Lung (tissue), 12 donors: ENCODE measurements around the gene OR52N1. TPM values are rescaled to one million over a fixed set of nuclear protein-coding genes. Genes with fewer than 3 reads are reported as not detected.

ENCODE experiments used
- ATAC-seq: fragments of 200-7000 bp; cut with Tn5 transposase; one replicate; pipeline ENCODE4 v1.9.1; 2020; ENCODE audit warnings: moderate number of reproducible peaks; ENCODE audit not compliant: insufficient read depth, low FRiP score
- DNase-seq, 3 donors: peaks; one replicate each; pipeline ENCODE4 v3.0.0-alpha.2; 2013 to 2017
- H3K27ac ChIP-seq, 2 donors: one replicate each; pipeline ENCODE4 v1.5.1; 2013; ENCODE audit warnings: mild to moderate bottlenecking in 2 of 2, moderate library complexity in 2 of 2, control low read depth in 1 of 2, inconsistent platforms in 1 of 2, low read depth in 1 of 2, low read length in 1 of 2
- H3K27me3 ChIP-seq, 3 donors: one replicate each; pipeline ENCODE4 v1.5.1; 2013; ENCODE audit warnings: low read length in 2 of 3; ENCODE audit not compliant: control insufficient read depth in 3 of 3, insufficient read depth in 3 of 3
- H3K36me3 ChIP-seq, 4 donors: one replicate each; pipeline ENCODE4 v1.5.1; 2013; ENCODE audit warnings: low read length in 4 of 4, mild to moderate bottlenecking in 1 of 4, moderate library complexity in 1 of 4; ENCODE audit not compliant: control insufficient read depth in 4 of 4, insufficient read depth in 4 of 4
- H3K4me1 ChIP-seq, 5 donors: one replicate each; pipeline ENCODE4 v1.5.1; 2013; ENCODE audit warnings: low read length in 5 of 5, mild to moderate bottlenecking in 2 of 5, moderate library complexity in 1 of 5; ENCODE audit not compliant: control insufficient read depth in 5 of 5, insufficient read depth in 5 of 5
- H3K4me3 ChIP-seq: one replicate; pipeline ENCODE4 v1.5.1; 2013; ENCODE audit warnings: mild to moderate bottlenecking, control low read depth, moderate library complexity
- H3K9ac ChIP-seq, 2 donors: one replicate each; pipeline ENCODE4 v1.5.1; 2013; ENCODE audit warnings: low read length in 2 of 2, control low read depth in 1 of 2; ENCODE audit not compliant: insufficient read depth in 1 of 2
- H3K9me3 ChIP-seq, 4 donors: one replicate each; pipeline ENCODE4 v1.5.1; 2013; ENCODE audit warnings: low read length in 3 of 4, mild to moderate bottlenecking in 1 of 4, moderate library complexity in 1 of 4; ENCODE audit not compliant: control insufficient read depth in 4 of 4, insufficient read depth in 3 of 4
- CTCF ChIP-seq: IDR thresholded peaks from 2 replicates; pipeline ENCODE4 v1.5.1; 2012; ENCODE audit warnings: mild to moderate bottlenecking; ENCODE audit errors: control extremely low read depth, extremely low read depth
- WGBS, 2 donors: extraction: QIAGEN DNeasy Blood & Tissue Kit; methylation state at CpG; one replicate each; pipeline ENCODE4 v1.1.7; 2013; 5-methylcytosine and 5-hydroxymethylcytosine counted together
- polyA plus RNA-seq, 2 donors: library from polyadenylated mRNA; stranded (reverse); fragments of 200-250 nt; gene quantifications; one replicate each; pipeline ENCODE4 v1.2.1, GENCODE V29; 2013
- total RNA-seq, 2 donors: library from RNA; depleted of rRNA in 1 of 2; stranded (reverse); fragments of >200 nt in 1 of 2; gene quantifications; one replicate each; pipeline ENCODE4 v1.2.1, GENCODE V29; 2014 to 2021
- donor health status: control.
- donor health status: control.
- donor health status: Bipolar disorder and iron deficiency.
- donor health status: healthy.
- donor health status: DM: yes; HTN: yes; CAD: no.

Gene OR52N1
- total and polyA plus RNA-seq, 4 donors = not detected

GRCh38 chr11:5738431-5738830 is 52.6 kb downstream of the OR52N1 start:
- Histone ChIP-seq H3K4me1 (no peaks in the 10 kb centered on the region), H3K9ac (no peak overlapping the region), H3K4me3 (no peak overlapping the region), H3K9me3 (peaks cover 0 to 6% (median 1%) of the 10 kb centered on the region in 4 donors), H3K27ac (no peak overlapping the region), H3K27me3 (no peaks in the 10 kb centered on the region), H3K36me3 (no peaks in the 10 kb centered on the region)
- TF ChIP-seq CTCF = no peak
- ATAC-seq (no peak), DNase-seq (no peak)
- WGBS, 2 donors = 67 to 77% methylated on average over 1 of the region's 1 CpG

DNA sequence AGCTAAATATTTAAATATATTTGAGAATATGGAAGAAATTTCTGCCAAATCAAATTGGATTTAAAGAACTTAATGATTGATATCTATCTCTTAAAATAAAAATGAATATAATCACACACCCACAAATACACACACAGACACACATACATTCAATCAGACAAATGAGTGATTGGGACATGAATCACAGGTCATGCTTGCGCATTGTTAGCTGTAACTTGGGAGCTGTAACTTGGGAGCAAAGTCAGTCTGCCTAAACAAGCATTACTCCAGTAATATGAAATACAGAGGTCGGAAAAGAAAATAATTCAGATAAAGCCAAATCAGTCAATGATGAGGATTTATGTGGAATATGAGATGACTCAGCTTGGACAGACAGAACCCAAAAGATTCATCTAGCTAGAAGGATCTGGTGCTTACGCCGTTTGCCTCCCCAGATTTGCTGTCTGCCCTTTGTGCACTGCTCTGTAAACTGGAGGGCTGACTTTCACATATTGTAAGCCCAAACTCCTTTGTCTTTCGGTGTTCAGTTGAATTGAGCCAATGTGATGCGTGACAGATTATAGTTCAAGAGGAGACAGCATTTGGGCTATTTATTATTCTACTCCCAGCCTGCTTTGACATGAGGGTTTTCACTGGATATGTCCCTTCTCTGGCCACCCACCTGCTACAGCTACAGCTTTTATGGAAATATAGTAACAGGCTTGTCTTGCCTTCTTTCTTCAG is 53.2 kb downstream of the OR52N1 start:
- Histone ChIP-seq H3K27me3 (no peaks in the 10 kb centered on the region), H3K27ac (no peak overlapping the region), H3K9me3 (peaks cover 0 to 6% (median 1%) of the 10 kb centered on the region in 4 donors), H3K9ac (no peak overlapping the region), H3K4me1 (no peaks in the 10 kb centered on the region), H3K36me3 (no peaks in the 10 kb centered on the region), H3K4me3 (no peak overlapping the region)
- no peak for DNase-seq
- ATAC-seq = no peak
- 89 to 93% methylated on average over 6 of the region's 6 CpGs for WGBS, 2 donors
- no peak for TF ChIP-seq CTCF

DNA sequence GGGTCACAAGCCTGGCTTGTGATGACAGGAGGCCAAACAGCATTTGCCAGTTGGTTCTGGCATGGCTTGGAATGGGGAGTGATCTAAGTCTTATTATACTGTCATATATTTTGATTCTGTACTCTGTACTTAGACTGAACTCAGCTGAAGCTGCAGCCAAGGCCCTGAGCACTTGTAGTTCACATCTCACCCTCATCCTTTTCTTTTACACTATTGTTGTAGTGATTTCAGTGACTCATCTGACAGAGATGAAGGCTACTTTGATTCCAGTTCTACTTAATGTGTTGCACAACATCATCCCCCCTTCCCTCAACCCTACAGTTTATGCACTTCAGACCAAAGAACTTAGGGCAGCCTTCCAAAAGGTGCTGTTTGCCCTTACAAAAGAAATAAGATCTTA is 54.0 kb downstream of the OR52N1 start:
- ATAC-seq (no peak), DNase-seq (peak in 1 of 3 donors; percentile 4)
- H3K27me3 ChIP-seq = no peaks in the 10 kb centered on the region
- H3K36me3 ChIP-seq = no peaks in the 10 kb centered on the region
- no peaks in the 10 kb centered on the region for H3K4me1 ChIP-seq
- H3K9ac ChIP-seq = no peak overlapping the region
- H3K4me3 ChIP-seq = no peak overlapping the region
- no peak for TF ChIP-seq CTCF
- peaks cover 0 to 6% (median 1%) of the 10 kb centered on the region in 4 donors for H3K9me3 ChIP-seq
- no peak overlapping the region for H3K27ac ChIP-seq

Other genes starting within 250 kb of the OR52N1 start
- 1 to 10 TPM in 1 of 2 donors, under 1 TPM in 1; 0.40 to 2.8 TPM for gene OR52H1, start 242.7 kb downstream of the OR52N1 start, total RNA-seq
- gene OR52H1, start 242.7 kb downstream of the OR52N1 start, polyA plus RNA-seq = under 1 TPM in 1 of 2 donors, not detected in 1; 0.03 TPM
- gene OR52B6, start 210.4 kb downstream of the OR52N1 start, total RNA-seq = not detected
- not detected for gene OR52B6, start 210.4 kb downstream of the OR52N1 start, polyA plus RNA-seq
- 1 to 10 TPM; 2.5 to 4.2 TPM for gene TRIM6, start 194.6 kb downstream of the OR52N1 start, total RNA-seq
- 1 to 10 TPM; 2.1 to 3.1 TPM for gene TRIM6, start 194.6 kb downstream of the OR52N1 start, polyA plus RNA-seq
- gene TRIM34, start 166.3 kb downstream of the OR52N1 start, total RNA-seq = 10 to 100 TPM in 1 of 2 donors, 1 to 10 TPM in 1; 8.5 to 10.9 TPM
- 1 to 10 TPM; 4.1 to 8.0 TPM for gene TRIM34, start 166.3 kb downstream of the OR52N1 start, polyA plus RNA-seq
- 10 to 100 TPM; 34.1 to 46.0 TPM for gene TRIM5, start 106.2 kb downstream of the OR52N1 start, total RNA-seq
- gene TRIM5, start 106.2 kb downstream of the OR52N1 start, polyA plus RNA-seq = 10 to 100 TPM; 12.3 to 15.3 TPM
- 100 to 1,000 TPM; 107 to 128 TPM for gene TRIM22, start 101.5 kb downstream of the OR52N1 start, total RNA-seq
- 100 to 1,000 TPM in 1 of 2 donors, 10 to 100 TPM in 1; 59.0 to 173 TPM for gene TRIM22, start 101.5 kb downstream of the OR52N1 start, polyA plus RNA-seq
- not detected for gene OR56B1, start 54.8 kb downstream of the OR52N1 start, total RNA-seq
- gene OR56B1, start 54.8 kb downstream of the OR52N1 start, polyA plus RNA-seq = under 1 TPM; 0.03 to 0.08 TPM
- gene OR52N4, start 37.0 kb downstream of the OR52N1 start, total RNA-seq = under 1 TPM; 0.26 to 0.28 TPM
- gene OR52N4, start 37.0 kb downstream of the OR52N1 start, polyA plus RNA-seq = under 1 TPM; 0.31 to 0.41 TPM
- gene OR52N5, start 7.9 kb downstream of the OR52N1 start, total RNA-seq = not detected
- gene OR52N5, start 7.9 kb downstream of the OR52N1 start, polyA plus RNA-seq = not detected
- not detected for gene OR52N2, start 17.7 kb upstream of the OR52N1 start, total RNA-seq
- gene OR52N2, start 17.7 kb upstream of the OR52N1 start, polyA plus RNA-seq = under 1 TPM in 1 of 2 donors, not detected in 1; 0.06 TPM
- not detected for gene OR52E6, start 50.6 kb upstream of the OR52N1 start, total RNA-seq
- not detected for gene OR52E6, start 50.6 kb upstream of the OR52N1 start, polyA plus RNA-seq
- under 1 TPM in 1 of 2 donors, not detected in 1; 0.18 TPM for gene OR52E8, start 66.4 kb upstream of the OR52N1 start, total RNA-seq
- not detected for gene OR52E8, start 66.4 kb upstream of the OR52N1 start, polyA plus RNA-seq
- not detected for gene OR52E4, start 89.4 kb upstream of the OR52N1 start, total RNA-seq
- gene OR52E4, start 89.4 kb upstream of the OR52N1 start, polyA plus RNA-seq = not detected
- gene OR52E5, start 101.9 kb upstream of the OR52N1 start, total RNA-seq = not detected
- not detected for gene OR52E5, start 101.9 kb upstream of the OR52N1 start, polyA plus RNA-seq
- gene OR56A3, start 151.0 kb upstream of the OR52N1 start, total RNA-seq = not detected
- gene OR56A3, start 151.0 kb upstream of the OR52N1 start, polyA plus RNA-seq = not detected
- gene OR56A5, start 177.2 kb upstream of the OR52N1 start, total RNA-seq = not detected
- not detected for gene OR56A5, start 177.2 kb upstream of the OR52N1 start, polyA plus RNA-seq
- under 1 TPM; 0.18 to 0.23 TPM for gene OR52L1, start 195.7 kb upstream of the OR52N1 start, total RNA-seq
- not detected for gene OR52L1, start 195.7 kb upstream of the OR52N1 start, polyA plus RNA-seq
- gene OR56A4, start 215.7 kb upstream of the OR52N1 start, total RNA-seq = under 1 TPM in 1 of 2 donors, not detected in 1; 0.06 TPM
- gene OR56A4, start 215.7 kb upstream of the OR52N1 start, polyA plus RNA-seq = not detected
- under 1 TPM in 1 of 2 donors, not detected in 1; 0.09 TPM for gene OR56A1, start 239.5 kb upstream of the OR52N1 start, total RNA-seq
- gene OR56A1, start 239.5 kb upstream of the OR52N1 start, polyA plus RNA-seq = not detected